Astrocyte of the spinal cord (primary cell): ENCODE data around the gene ARHGAP22.
"Not testable (repeated sequence)": the region's sequence is repeated elsewhere in the genome, so short reads cannot be mapped to it uniquely, and the experiment has no call there.

Source experiments
- DNase-seq: peaks from one replicate; pipeline ENCODE4 v3.0.0; 2011; ENCODE audit warnings: low read depth, low spot score
- H3K4me3 ChIP-seq: 2 replicates; pipeline ENCODE4 v1.5.1; 2011; ENCODE audit warnings: low read depth, mild to moderate bottlenecking, low read length, moderate library complexity
- in situ Hi-C: cut with HindIII; loops from 2 replicates; pipeline ENCODE4 v1.10.0; 2017; ENCODE audit warnings: low sequenced_read_pairs
- TF ChIP-seq, protein P1 (sequence below): IDR thresholded peaks from 2 replicates; pipeline ENCODE4 v1.5.1; 2012; ENCODE audit warnings: low read depth, mild to moderate bottlenecking, low read length, inconsistent platforms

ARHGAP22 gene

GRCh38 chr10:48430402-48430993 lies 174.4 kb downstream of the ARHGAP22 start:
- TF ChIP-seq, protein P1, sequence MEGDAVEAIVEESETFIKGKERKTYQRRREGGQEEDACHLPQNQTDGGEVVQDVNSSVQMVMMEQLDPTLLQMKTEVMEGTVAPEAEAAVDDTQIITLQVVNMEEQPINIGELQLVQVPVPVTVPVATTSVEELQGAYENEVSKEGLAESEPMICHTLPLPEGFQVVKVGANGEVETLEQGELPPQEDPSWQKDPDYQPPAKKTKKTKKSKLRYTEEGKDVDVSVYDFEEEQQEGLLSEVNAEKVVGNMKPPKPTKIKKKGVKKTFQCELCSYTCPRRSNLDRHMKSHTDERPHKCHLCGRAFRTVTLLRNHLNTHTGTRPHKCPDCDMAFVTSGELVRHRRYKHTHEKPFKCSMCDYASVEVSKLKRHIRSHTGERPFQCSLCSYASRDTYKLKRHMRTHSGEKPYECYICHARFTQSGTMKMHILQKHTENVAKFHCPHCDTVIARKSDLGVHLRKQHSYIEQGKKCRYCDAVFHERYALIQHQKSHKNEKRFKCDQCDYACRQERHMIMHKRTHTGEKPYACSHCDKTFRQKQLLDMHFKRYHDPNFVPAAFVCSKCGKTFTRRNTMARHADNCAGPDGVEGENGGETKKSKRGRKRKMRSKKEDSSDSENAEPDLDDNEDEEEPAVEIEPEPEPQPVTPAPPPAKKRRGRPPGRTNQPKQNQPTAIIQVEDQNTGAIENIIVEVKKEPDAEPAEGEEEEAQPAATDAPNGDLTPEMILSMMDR = no peak
- H3K4me3 ChIP-seq = no peak overlapping the region
- DNase-seq = no peak
- in situ Hi-C loops = no loop called here

DNA sequence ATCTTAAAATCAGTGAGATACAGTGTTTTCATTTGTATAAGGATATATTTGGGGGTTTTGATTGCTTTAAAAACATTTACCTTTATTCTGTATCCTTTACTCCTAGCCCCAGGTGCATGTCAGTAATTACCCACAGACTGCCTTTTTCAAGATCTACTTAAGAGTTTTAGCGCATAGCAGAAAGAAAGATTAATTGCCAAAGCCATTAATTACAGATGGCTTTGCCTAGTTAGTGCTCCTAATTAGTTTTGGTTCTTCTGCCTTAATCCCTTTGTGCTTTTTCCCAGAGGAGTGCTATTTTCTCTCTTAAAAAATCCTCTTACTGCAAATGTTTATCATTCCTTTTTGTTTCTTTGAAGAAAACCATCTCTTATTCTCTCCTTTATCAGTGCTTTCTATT lies 175.6 kb downstream of the ARHGAP22 start:
- TF ChIP-seq, protein P1 = no peak
- DNase-seq = no peak
- in situ Hi-C loops = no loop called here
- no peak overlapping the region for H3K4me3 ChIP-seq

DNA sequence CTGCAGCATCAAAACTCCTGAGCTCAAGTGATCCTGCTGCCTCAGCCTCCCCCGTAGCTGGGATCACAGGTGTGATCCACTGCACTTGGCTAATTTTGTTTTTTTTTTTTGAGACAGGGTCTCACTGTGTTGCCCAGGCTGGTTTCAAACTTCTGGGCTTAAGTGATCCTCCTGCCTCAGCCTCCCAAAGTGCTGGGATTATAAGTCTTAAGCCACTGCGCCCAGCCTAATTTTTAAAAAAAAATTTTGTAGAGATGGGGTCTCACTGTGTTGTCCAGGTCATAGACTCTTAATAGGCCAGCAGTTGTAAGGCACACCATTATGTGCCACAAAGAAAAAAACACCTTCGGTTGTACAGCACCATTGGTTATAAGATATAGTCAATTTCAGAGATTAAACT lies 176.0 kb downstream of the ARHGAP22 start:
- no peak for DNase-seq
- in situ Hi-C loops = no loop called here
- TF ChIP-seq, protein P1 = no peak
- no peak overlapping the region for H3K4me3 ChIP-seq

DNA sequence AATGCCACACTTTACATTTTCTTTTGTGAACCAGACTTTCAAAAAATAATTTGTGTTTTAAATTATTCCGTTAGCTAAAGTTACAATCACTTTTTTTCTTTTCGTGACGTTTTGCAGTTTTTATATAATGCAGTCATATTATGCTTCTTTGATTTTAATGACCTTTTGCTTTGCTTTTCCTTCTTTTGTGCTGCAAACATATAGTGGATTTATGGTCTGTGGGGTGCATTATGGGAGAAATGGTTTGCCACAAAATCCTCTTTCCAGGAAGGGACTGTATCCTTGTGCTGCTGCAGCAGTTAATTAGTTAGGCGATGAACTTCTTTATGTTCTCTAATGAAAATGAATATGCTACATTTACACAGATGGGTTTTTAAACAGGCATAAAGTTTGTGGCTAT lies 181.0 kb downstream of the ARHGAP22 start:
- no peak overlapping the region for H3K4me3 ChIP-seq
- in situ Hi-C loops = no loop called here
- TF ChIP-seq, protein P1 = no peak
- no peak for DNase-seq

DNA sequence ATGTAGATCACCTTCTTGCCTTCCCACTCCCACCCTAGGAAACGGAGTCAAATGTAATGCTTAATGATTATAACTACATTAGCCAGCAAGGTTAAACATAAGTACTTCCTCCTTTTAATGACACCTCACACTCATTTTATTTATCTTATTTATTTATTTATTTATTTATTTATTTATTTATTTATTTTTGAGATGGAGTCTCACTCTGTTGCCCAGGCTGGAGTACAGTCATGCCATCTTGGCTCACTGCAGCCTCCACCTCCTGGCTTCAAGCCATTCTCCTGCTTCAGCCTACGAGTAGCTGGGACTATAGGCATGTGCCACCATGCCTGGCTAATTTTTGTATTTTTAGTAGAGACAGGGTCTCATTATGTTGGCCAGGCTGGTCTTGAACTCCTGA lies 183.0 kb downstream of the ARHGAP22 start:
- DNase-seq, in situ Hi-C loops, H3K4me3 ChIP-seq: not testable (repeated sequence)

DNA sequence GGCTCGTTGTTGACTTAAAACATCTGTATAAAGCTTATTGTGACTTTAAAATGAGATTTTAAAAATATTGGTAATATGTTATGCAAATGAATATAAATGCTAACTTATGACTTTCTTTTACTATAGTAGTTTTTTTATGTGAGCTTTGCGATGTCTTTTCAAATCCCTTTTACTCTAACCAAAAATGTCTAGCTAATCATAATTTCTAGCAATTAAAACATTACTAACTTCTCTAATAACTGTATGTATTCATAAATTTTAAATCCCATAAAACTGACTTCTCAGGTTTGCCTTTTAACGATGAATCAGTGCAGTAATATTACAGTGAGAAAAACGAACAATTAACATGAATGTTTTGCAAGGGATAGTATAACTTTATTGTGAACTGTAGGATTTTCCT lies 185.2 kb downstream of the ARHGAP22 start:
- no peak for DNase-seq
- TF ChIP-seq, protein P1 = no peak
- in situ Hi-C loops = no loop called here
- no peak overlapping the region for H3K4me3 ChIP-seq

GRCh38 chr10:48418189-48418788 lies 186.6 kb downstream of the ARHGAP22 start:
- TF ChIP-seq, protein P1 = no peak
- in situ Hi-C loops = no loop called here
- H3K4me3 ChIP-seq = no peak overlapping the region
- no peak for DNase-seq
